Large intestine (tissue), 12 donors: Measurements from ENCODE around the gene BAK1. TPM values are rescaled to one million over a fixed set of nuclear protein-coding genes. Genes with fewer than 3 reads are reported as not detected.

Experiments used
- DNase-seq, 2 donors: peaks; one replicate each; pipeline versions ENCODE4 v3.0.0 to v3.0.0-alpha.2; 2013
- H3K27ac ChIP-seq: one replicate; pipeline ENCODE4 v1.5.1; 2013; ENCODE audit warnings: low read length
- H3K27me3 ChIP-seq: 2 replicates; pipeline ENCODE4 v1.6.1; 2013; ENCODE audit warnings: low read length; ENCODE audit not compliant: control insufficient read depth, insufficient read depth
- H3K36me3 ChIP-seq: 2 replicates; pipeline ENCODE4 v1.6.1; 2013; ENCODE audit warnings: low read length; ENCODE audit not compliant: control insufficient read depth, insufficient read depth
- H3K4me1 ChIP-seq: one replicate; pipeline ENCODE4 v1.6.1; 2013; ENCODE audit warnings: low read length; ENCODE audit not compliant: control insufficient read depth, insufficient read depth
- H3K4me3 ChIP-seq: one replicate; pipeline ENCODE4 v1.5.1; 2013; ENCODE audit warnings: low read length
- H3K9me3 ChIP-seq: one replicate; pipeline ENCODE4 v1.6.1; 2013; ENCODE audit warnings: mild to moderate bottlenecking, low read depth, low read length, moderate library complexity; ENCODE audit not compliant: control insufficient read depth
- WGBS: methylation state at CpG from one replicate; pipeline ENCODE4 v1.1.5; 2013; ENCODE audit warnings: low lambda C conversion rate; ENCODE audit not compliant: insufficient coverage; 5-methylcytosine and 5-hydroxymethylcytosine counted together
- long read RNA-seq, 11 donors: transcript quantifications; one replicate each; lab custom pipeline, GENCODE V29; 2026
- polyA plus RNA-seq: library from polyadenylated mRNA; unstranded; fragments of 120-200 nt; gene quantifications from one replicate; pipeline ENCODE4 v1.2.1, GENCODE V29; 2013

Gene BAK1
- 16.3 TPM for polyA plus RNA-seq
- long read RNA-seq, donor 1, partial matches to known transcripts, result 0 of 2 reads
- long read RNA-seq, donor 1, other reads (novel, unspliced or antisense), result 0 of 2 reads
- long read RNA-seq, donor 2, transcript BAK1-202 (6 exons, 2,136 nt), result major isoform, 6 of 6 reads
- long read RNA-seq, donor 2, partial matches to known transcripts, result 0 of 6 reads
- long read RNA-seq, donor 2, other reads (novel, unspliced or antisense), result 0 of 6 reads
- long read RNA-seq, donor 3, transcript BAK1-202 (6 exons, 2,136 nt), result major isoform, 15 of 20 reads
- long read RNA-seq, donor 3, partial matches to known transcripts, result 5 of 20 reads
- long read RNA-seq, donor 3, other reads (novel, unspliced or antisense), result 0 of 20 reads
- long read RNA-seq, donor 4, result 0 reads
- long read RNA-seq, donor 5, partial matches to known transcripts, result 0 of 4 reads
- long read RNA-seq, donor 5, other reads (novel, unspliced or antisense), result 0 of 4 reads
- long read RNA-seq, donor 6, transcript BAK1-202 (6 exons, 2,136 nt), result major isoform, 11 of 11 reads
- long read RNA-seq, donor 6, partial matches to known transcripts, result 0 of 11 reads
- long read RNA-seq, donor 6, other reads (novel, unspliced or antisense), result 0 of 11 reads
- long read RNA-seq, donor 7, transcript BAK1-202 (6 exons, 2,136 nt), result major isoform, 9 of 9 reads
- long read RNA-seq, donor 7, partial matches to known transcripts, result 0 of 9 reads
- long read RNA-seq, donor 7, other reads (novel, unspliced or antisense), result 0 of 9 reads
- long read RNA-seq, donor 8, transcript BAK1-202 (6 exons, 2,136 nt), result major isoform, 12 of 12 reads
- long read RNA-seq, donor 8, partial matches to known transcripts, result 0 of 12 reads
- long read RNA-seq, donor 8, other reads (novel, unspliced or antisense), result 0 of 12 reads
- long read RNA-seq, donor 9, partial matches to known transcripts, result 0 of 4 reads
- long read RNA-seq, donor 9, other reads (novel, unspliced or antisense), result 0 of 4 reads
- long read RNA-seq, donor 10, transcript BAK1-202 (6 exons, 2,136 nt), result major isoform, 8 of 30 reads
- long read RNA-seq, donor 10, partial matches to known transcripts, result 22 of 30 reads
- long read RNA-seq, donor 10, other reads (novel, unspliced or antisense), result 0 of 30 reads
- long read RNA-seq, donor 11, transcript BAK1-202 (6 exons, 2,136 nt), result major isoform, 8 of 8 reads
- long read RNA-seq, donor 11, partial matches to known transcripts, result 0 of 8 reads
- long read RNA-seq, donor 11, other reads (novel, unspliced or antisense), result 0 of 8 reads

DNA sequence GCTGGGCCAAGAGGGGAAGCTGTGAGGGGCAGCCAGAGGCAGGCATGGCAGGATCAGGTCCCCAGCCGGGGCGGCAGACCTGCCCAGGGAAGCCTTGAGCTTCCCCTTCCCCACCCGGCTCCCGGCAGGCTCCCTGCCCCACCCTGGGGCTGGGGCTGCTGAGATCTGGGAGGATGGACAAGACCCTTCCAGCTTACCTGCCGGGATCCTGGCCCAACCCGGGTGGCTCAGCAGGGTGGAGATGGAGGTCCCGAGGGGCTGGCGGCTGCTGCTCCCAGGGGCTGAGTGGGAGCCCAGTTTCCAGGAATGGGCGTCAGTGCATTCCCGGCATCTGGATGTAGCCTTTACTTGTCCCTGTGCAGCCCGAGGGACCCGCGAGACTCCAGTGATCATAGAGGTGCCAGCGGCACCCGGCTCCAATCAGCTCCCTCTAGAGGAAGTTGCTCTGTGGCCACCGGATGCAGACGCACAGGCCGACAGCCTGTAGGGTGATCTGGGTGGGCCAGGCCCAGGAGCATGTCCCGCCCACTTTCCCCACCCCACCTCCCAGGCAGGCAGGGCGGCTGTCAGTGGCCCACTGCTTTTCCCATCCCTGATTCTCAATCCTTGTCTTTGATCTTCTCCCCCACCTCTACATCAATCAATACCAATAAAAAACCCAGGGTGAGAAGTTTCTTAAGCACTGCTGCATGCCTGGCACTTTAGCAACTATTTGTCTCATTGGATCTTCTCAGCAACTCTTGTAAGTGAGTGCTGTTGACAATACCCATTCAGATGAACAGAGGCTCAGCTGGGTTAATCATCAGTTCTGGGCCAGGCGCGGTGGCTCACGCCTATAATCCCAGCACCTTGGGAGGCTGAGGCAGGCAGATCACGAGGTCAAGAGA, at the start of gene BAK1:
BAK1 (minus strand) TSS at position 449 of the 887 bp plus-strand sequence. CDS start 2,672 bp downstream, outside the sequence.
- Histone ChIP-seq H3K9me3 (no peaks in the 10 kb centered on the region), H3K27me3 (no peaks in the 10 kb centered on the region), H3K4me3 (peak within 1 kb of the TSS; percentile 82), H3K36me3 (peaks cover 21% of the 10 kb centered on the region), H3K27ac (peak within 1 kb of the TSS; percentile 88), H3K4me1 (peaks cover 12% of the 10 kb centered on the region)
- DNase-seq, result peak; percentile 94 to 95
- WGBS, result no CpG with 5 or more reads among the region's 24 CpGs

DNA sequence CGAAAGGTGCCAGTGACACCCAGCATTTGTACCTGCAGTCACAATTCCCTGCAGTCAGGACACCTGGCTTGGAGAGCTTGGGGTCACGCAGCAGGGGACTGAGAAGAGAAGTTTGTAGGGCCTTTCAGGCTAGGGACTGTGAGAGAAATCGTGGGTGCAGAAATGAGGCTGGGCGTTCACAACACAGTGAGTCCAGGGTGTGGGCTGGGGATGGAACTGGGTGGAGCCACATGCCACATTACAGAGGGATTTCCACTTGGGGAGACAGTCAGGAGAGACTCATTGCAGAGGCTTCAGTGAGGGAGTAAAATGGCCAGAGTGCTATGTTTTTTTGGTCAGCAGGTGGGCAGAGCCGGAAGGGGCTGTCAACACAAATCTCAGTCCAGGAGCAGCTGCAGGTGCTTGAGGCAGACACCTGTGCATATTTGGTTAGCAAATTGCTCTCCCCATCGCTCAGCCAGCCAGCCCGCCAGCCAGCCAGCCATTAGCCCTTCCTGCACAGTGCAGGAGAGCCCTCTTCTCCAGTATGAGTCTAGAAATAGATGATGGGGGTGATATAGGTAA, 48.4 kb upstream of the BAK1 start:
- H3K4me1 ChIP-seq, result peaks cover 72% of the 10 kb centered on the region
- no CpG with 5 or more reads among the region's 7 CpGs for WGBS
- peak overlapping the region; percentile 60 for H3K27ac ChIP-seq
- H3K36me3 ChIP-seq, result peaks cover 22% of the 10 kb centered on the region
- no peak for DNase-seq
- no peaks in the 10 kb centered on the region for H3K9me3 ChIP-seq
- H3K27me3 ChIP-seq, result no peaks in the 10 kb centered on the region
- no peak overlapping the region for H3K4me3 ChIP-seq

DNA sequence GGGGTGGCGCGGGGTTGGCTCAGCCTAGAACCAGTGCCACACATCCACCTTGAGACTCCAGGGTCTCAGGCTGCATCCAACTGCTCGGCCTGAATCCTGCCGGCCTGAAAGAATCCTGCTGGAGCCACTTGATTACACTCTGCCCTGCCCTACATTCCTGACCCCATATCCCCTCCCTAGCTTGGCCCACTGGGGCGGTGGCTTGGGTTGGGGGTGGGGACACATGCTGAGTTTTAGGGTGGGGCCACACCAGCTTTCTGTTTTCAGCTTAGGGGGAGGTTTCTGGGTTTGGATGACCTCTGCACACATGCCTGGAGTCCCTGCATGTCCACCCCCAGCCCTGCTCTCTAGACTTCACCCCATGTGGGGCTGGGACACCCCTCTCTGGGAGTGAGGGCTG, 47.8 kb upstream of the BAK1 start:
- no peak overlapping the region for H3K4me3 ChIP-seq
- no peaks in the 10 kb centered on the region for H3K27me3 ChIP-seq
- H3K4me1 ChIP-seq, result peaks cover 73% of the 10 kb centered on the region
- peaks cover 22% of the 10 kb centered on the region for H3K36me3 ChIP-seq
- DNase-seq, result peak in 1 of 2 donors; percentile 57
- H3K27ac ChIP-seq, result peak overlapping the region; percentile 60
- H3K9me3 ChIP-seq, result no peaks in the 10 kb centered on the region
- no CpG with 5 or more reads among the region's 5 CpGs for WGBS

DNA sequence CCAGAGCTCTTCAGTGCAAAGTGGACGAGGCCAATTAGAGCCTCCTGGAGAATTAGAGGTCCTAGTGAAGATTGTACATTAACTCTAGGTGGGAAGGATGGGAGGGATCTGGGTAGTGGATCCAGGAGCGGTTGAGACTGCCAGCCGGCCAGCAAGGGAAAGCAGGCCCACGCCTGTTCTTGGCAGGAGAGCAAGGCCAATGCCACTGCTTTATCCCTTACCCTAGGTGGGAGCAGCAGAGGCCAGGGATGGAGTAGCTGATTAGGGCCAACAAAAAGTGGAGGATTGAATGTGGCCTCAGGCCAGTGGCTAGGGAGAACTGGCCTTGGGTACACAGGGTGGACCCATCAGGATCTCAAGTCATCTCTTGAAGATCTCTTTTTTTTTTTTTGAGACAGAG, 44.8 kb upstream of the BAK1 start:
- WGBS, result no CpG with 5 or more reads among the region's 4 CpGs
- Histone ChIP-seq H3K9me3 (peaks cover 4% of the 10 kb centered on the region), H3K4me3 (no peak overlapping the region), H3K36me3 (peaks cover 20% of the 10 kb centered on the region), H3K4me1 (peaks cover 54% of the 10 kb centered on the region), H3K27ac (peak overlapping the region; percentile 95), H3K27me3 (no peaks in the 10 kb centered on the region)
- no peak for DNase-seq

DNA sequence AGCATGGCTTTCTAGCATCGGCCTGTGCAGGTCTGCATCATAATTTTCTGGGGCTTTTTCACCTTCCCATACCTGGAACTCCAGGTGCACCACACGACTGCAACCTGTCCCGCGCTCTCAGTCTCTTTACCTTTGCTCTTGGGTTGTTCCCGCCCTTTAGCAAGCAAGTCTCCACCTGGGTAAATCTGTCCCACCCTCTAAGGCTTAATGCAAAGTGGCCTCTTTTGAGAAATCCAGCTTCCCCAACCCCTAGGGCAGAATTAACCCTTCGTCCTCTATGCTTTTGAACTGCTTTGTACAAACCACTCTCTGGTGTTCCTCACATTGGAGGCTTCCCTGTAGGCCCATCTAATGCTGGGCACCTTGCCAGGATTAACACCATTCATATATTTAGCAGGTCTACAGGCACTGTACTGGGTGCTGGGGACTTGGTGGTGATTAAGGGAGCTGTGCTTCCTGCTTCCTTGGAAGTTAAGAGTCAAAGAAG, 43.9 kb upstream of the BAK1 start:
- Histone ChIP-seq H3K27ac (peak overlapping the region; percentile 95), H3K4me3 (peak overlapping the region; percentile 98), H3K36me3 (peaks cover 20% of the 10 kb centered on the region), H3K27me3 (no peaks in the 10 kb centered on the region), H3K9me3 (peaks cover 4% of the 10 kb centered on the region), H3K4me1 (peaks cover 61% of the 10 kb centered on the region)
- 30% methylated on average over 1 of the region's 6 CpGs for WGBS
- DNase-seq, result peak in 1 of 2 donors; percentile 75

DNA sequence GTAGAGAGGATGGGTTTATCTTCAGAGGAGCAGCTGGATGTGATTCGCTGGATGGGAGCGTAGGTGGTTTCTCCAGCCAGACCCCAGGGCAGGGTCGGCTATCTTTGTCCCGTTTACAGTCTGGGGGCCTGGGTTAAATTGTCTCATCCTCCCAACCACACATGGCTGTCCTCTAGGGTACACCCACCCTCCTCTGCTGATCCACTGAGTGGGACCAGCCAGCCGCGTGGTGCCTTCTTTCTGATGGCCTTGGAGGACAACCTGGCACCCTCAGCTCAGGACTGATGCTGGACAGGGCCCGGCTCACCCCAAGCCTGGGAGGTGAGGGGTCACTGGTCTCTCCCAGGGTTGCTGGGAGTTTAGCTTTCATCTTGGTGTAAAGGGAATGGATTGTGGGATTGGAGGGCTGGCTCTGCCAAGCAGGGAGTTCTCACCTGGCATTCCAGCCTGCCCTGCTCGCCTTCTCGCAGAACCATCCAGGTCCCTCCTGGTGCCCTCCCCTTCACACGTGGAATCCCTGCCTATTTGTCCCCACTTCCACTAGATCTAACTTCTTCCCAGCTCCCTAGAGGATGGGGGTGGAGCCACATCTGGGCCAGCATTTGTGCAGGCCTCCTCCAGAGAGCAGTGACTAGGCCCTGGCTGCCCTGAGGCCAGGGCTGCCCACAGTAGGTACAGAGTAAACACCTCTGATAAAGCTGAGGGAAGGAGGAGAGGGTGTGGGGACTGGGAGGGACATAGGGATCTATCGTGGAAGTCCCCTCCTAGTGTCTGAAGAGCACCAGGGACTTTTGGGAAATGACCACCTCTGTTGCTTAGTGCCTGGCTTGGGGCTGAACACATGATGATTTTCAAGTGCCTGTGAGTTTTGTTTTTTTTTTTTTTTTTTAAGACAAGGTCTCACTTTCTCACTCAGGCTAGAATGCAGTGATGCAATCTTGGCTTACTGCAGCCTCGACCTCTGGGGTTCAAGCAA, 42.7 kb upstream of the BAK1 start:
- peaks cover 49% of the 10 kb centered on the region for H3K4me1 ChIP-seq
- no CpG with 5 or more reads among the region's 12 CpGs for WGBS
- peaks cover 18% of the 10 kb centered on the region for H3K36me3 ChIP-seq
- no peaks in the 10 kb centered on the region for H3K27me3 ChIP-seq
- peak overlapping the region; percentile 98 for H3K4me3 ChIP-seq
- peaks cover 4% of the 10 kb centered on the region for H3K9me3 ChIP-seq
- DNase-seq, result peak; percentile 31 to 61
- peak overlapping the region; percentile 95 for H3K27ac ChIP-seq

DNA sequence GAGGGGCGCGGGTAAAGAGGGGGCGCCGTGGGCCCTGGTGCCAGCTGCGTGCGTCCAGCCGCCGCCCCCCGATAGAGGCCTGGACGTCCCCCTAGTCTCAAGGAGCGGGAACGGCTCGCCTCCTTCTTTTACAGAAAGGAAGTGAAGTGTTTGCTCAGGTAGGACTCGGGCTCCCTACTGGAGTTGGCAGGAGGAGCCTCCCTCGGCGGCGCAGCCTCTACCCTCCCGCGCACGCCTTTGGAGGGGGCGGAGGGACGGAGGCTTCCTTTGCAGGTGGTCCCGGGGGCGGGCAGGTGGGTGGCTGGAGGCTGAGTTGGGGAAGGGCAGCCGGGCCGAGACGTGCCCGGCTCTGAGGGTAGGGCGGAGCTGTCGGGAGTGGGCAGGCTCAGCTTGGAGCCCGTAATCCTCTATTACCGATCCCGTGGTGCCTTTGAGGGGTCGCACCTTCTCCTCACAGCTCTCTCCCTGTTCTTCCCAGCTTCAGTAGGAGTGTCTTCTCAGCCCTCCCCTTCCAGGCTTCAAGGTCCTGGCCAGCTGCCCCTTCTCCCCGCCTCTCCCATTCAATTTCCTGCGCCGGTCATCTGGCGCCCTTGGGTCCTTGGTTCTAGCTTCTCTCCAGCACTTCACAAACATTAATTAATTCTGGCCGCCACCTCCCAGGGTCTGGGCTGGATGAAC, 41.8 kb upstream of the BAK1 start:
- peak; percentile 16 to 69 for DNase-seq
- H3K27ac ChIP-seq, result peak overlapping the region; percentile 95
- no peaks in the 10 kb centered on the region for H3K27me3 ChIP-seq
- peaks cover 4% of the 10 kb centered on the region for H3K9me3 ChIP-seq
- peak overlapping the region; percentile 98 for H3K4me3 ChIP-seq
- peaks cover 43% of the 10 kb centered on the region for H3K4me1 ChIP-seq
- peaks cover 13% of the 10 kb centered on the region for H3K36me3 ChIP-seq
- no CpG with 5 or more reads among the region's 39 CpGs for whole genome bisulfite sequencing
